ENCODE data around the gene UQCRFS1.

Gene UQCRFS1

DNA sequence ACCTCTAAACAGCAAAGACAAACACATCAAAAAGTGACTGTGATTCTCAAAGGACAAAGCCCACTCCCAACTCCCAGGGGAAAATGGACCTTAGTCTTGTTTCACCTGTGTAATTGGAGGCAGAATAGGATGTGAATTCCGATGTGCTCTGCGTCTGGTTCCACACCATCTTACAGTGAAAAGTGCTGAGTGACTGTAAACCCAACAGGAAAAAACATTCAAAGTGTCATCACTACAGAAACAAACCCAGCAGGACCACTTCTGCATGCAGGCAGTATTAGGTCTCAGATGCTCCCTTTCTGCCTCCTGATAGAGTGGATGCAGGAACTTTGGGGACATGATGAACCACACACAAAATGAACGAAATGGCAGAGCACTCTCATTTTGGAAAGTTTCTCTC lies 6.5 kb downstream of the UQCRFS1 start:
- no peak for DNase-seq (ENCODE audit: low read depth)
- H3K4me3 ChIP-seq (ENCODE audit: control insufficient read depth, low read depth, low read length), result no peak overlapping the region
- TF ChIP-seq CTCF (IDR thresholded peaks at IDR 0.05; ENCODE audit: control insufficient read depth, insufficient read depth, low read depth, low read length, missing control alignments), result no peak

DNA sequence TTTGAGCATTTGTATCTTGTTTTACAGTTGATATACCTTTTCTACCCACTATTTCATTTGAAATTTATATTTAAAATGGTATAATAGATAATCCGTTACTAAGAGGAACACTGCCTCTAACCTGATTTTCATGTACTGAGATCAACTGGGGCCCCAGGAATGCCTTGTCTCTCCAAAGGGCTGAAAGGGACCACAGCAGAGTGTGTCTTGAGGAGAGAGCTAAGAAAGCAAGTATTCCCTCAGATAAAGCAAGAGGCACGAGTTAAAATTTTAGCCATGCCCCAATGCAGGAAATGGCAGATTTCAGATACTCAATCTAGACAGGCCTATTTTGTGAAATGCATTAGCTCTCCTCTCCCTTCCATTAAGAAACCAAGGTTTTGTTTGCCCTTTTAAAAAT lies 10.7 kb downstream of the UQCRFS1 start:
- TF ChIP-seq CTCF (IDR thresholded peaks at IDR 0.05; ENCODE audit: control insufficient read depth, insufficient read depth, low read depth, low read length, missing control alignments), result no peak
- DNase-seq (ENCODE audit: low read depth), result no peak
- H3K4me3 ChIP-seq (ENCODE audit: control insufficient read depth, low read depth, low read length), result no peak overlapping the region

DNA sequence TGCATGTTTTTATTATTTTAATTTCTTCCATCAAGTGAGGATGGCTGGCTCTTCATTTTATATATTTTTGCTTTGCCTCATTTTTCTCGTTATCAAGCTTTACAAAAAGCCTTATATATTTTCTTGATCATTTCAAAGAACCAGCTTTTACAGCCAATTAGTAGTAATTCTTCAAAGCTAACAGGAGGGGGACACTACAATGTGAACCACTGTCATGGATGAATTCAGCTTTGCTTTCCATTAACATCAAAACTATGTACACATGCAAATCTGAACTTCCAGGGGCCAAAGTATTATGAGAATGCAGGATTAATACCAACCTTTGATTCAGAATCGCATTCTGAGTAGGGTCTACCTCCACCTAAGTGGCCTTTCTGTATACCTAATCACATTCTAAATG lies 11.1 kb downstream of the UQCRFS1 start:
- no peak for TF ChIP-seq CTCF (IDR thresholded peaks at IDR 0.05; ENCODE audit: control insufficient read depth, insufficient read depth, low read depth, low read length, missing control alignments)
- no peak for DNase-seq (ENCODE audit: low read depth)
- H3K4me3 ChIP-seq (ENCODE audit: control insufficient read depth, low read depth, low read length), result no peak overlapping the region

GRCh38 chr19:29194658-29195057 lies 18.3 kb downstream of the UQCRFS1 start:
- no peak for TF ChIP-seq CTCF (IDR thresholded peaks at IDR 0.05; ENCODE audit: control insufficient read depth, insufficient read depth, low read depth, low read length, missing control alignments)
- H3K4me3 ChIP-seq (ENCODE audit: control insufficient read depth, low read depth, low read length), result no peak overlapping the region
- no peak for DNase-seq (ENCODE audit: low read depth)

DNA sequence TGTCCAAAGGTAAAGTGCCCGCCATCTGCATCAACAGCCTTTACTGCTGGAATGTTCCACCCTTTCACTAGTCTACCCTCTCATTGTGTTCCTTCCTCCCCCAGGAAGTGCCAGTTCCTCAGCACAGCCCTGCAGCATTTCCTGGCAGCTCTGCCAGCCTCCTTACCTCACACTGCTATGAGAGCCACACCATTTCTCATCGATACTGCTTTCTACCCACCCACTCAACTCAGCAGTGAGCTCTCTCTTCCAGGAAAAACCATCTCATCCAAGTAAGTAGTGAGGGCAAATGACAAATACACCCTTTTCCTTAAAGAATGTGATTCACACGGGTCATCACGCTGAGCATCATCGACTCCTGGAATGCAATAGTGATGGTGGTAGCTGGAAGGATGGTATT lies 19.8 kb downstream of the UQCRFS1 start:
- H3K4me3 ChIP-seq (ENCODE audit: control insufficient read depth, low read depth, low read length), result no peak overlapping the region
- DNase-seq (ENCODE audit: low read depth), result no peak
- no peak for TF ChIP-seq CTCF (IDR thresholded peaks at IDR 0.05; ENCODE audit: control insufficient read depth, insufficient read depth, low read depth, low read length, missing control alignments)

DNA sequence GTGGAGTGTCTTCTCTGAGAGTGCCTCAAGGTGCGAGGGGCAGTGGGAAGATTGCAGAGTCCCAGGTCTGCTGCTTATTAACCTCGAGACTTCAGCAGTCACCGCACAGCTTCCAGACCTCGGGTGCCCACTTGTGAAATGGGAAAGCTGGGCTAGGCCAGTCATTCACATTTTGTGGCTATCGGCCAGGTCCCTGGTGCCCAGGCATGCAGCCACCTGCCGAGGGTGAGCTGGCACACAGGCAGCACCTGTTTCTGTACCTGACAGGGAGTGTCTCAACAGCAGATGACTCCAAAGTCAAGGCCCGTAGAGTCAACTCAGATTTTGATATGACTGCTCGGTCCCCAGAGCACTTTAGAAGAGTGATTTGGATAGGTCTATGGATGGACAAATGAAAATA lies 21.9 kb downstream of the UQCRFS1 start:
- no peak overlapping the region for H3K4me3 ChIP-seq (ENCODE audit: control insufficient read depth, low read depth, low read length)
- no peak for TF ChIP-seq CTCF (IDR thresholded peaks at IDR 0.05; ENCODE audit: control insufficient read depth, insufficient read depth, low read depth, low read length, missing control alignments)
- no peak for DNase-seq (ENCODE audit: low read depth)

DNA sequence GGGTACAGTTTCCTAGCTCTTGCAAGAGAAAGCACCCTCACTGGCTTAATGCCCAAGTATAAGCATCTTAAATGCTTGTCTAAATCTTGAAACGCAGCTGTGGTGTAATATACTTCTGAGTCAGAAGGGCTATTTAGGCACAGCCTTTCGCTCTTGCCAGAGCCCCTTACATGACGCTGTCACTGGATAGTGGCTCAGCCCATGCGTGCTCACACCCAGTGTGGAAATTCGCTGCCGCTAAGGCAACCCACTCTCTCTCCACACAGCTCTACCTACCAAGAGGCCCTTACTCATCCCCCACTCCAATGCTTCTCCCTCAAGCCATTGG lies 24.0 kb downstream of the UQCRFS1 start:
- DNase-seq (ENCODE audit: low read depth), result no peak
- TF ChIP-seq CTCF (IDR thresholded peaks at IDR 0.05; ENCODE audit: control insufficient read depth, insufficient read depth, low read depth, low read length, missing control alignments), result no peak
- no peak overlapping the region for H3K4me3 ChIP-seq (ENCODE audit: control insufficient read depth, low read depth, low read length)

All from AG09309 (cell line).